Activated T-cell treated with anti-CD3 and anti-CD28 coated beads, Interleukin-2, amount 50 U/mL, for 24 hours (primary cell): ENCODE measurements around the gene PANK3.
A peak's percentile ranks its signal among the peaks of the same experiment; 100 is the strongest.
"Not testable (repeated sequence)": the region's sequence is repeated elsewhere in the genome, so short reads cannot be mapped to it uniquely, and the experiment has no call there.

Experiments
- DNase-seq: peaks from one replicate; pipeline ENCODE4 v3.0.0-alpha.2; 2020
- H3K27ac Mint-ChIP-seq: 2 replicates; pipeline ENCODE4 v1.8.0; 2020; ENCODE audit warnings: mild to moderate bottlenecking, mixed read lengths
- H3K27me3 Mint-ChIP-seq: 2 replicates; pipeline ENCODE4 v1.8.0; 2020; ENCODE audit warnings: mixed read lengths
- H3K36me3 Mint-ChIP-seq: 2 replicates; pipeline ENCODE4 v1.8.0; 2020; ENCODE audit warnings: low read depth, mixed read lengths
- H3K4me1 Mint-ChIP-seq: 2 replicates; pipeline ENCODE4 v1.8.0; 2020; ENCODE audit warnings: low read depth, mixed read lengths
- H3K4me3 Mint-ChIP-seq: 2 replicates; pipeline ENCODE4 v1.8.0; 2020; ENCODE audit warnings: mild to moderate bottlenecking, moderate library complexity, mixed read lengths
- H3K9me3 Mint-ChIP-seq: 2 replicates; pipeline ENCODE4 v1.8.0; 2020; ENCODE audit warnings: mixed read lengths

The PANK3 gene

DNA sequence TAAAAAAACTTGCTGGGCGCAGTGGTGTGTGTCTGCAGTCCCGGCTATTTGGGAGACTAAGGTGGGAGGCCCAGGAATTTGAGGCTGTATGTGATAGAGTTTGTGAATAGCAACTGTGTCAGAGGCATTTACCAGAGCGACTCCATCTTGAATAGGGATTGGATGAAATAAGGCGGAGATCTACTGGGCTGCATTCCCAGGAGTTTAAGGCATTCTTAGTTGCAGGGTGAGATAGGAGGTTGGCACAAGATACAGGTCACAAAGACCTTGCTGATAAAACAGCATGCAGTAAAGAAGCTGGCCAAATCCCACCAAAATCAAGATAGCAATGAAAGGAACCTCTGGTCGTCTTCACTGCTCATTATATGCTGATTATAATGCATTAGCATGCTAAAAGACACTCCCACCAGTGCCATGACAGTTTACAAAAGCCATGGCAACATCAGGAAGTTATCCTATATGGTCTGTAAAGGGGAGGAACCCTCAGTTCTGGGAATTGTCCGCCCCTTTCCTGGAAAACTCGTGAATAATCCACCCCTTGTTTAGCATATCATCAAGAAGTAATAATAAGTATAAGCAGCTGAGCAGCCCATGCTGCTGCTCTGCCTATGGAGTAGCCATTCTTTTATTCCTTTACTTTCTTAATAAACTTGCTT lies 1.8 kb upstream of the PANK3 start:
- H3K4me3 Mint-ChIP-seq, DNase-seq, H3K27me3 Mint-ChIP-seq, H3K9me3 Mint-ChIP-seq: not testable (repeated sequence)
- H3K36me3 Mint-ChIP-seq: peaks cover 24% of the 10 kb centered on the region
- H3K4me1 Mint-ChIP-seq: peaks cover 26% of the 10 kb centered on the region
- H3K27ac Mint-ChIP-seq: peak overlapping the region; percentile 33

- H3K27me3 Mint-ChIP-seq: peaks cover 2% of the 10 kb centered on the region
- DNase-seq: no peak
- peak overlapping the region; percentile 81 for H3K4me3 Mint-ChIP-seq
- peaks cover 34% of the 10 kb centered on the region for H3K4me1 Mint-ChIP-seq
- peaks cover 32% of the 10 kb centered on the region for H3K36me3 Mint-ChIP-seq
- peak overlapping the region; percentile 97 for H3K27ac Mint-ChIP-seq
- peaks cover under 1% of the 10 kb centered on the region for H3K9me3 Mint-ChIP-seq
Observed at GRCh38 chr5:168580227-168580508, 1.0 kb upstream of the PANK3 start.

DNA sequence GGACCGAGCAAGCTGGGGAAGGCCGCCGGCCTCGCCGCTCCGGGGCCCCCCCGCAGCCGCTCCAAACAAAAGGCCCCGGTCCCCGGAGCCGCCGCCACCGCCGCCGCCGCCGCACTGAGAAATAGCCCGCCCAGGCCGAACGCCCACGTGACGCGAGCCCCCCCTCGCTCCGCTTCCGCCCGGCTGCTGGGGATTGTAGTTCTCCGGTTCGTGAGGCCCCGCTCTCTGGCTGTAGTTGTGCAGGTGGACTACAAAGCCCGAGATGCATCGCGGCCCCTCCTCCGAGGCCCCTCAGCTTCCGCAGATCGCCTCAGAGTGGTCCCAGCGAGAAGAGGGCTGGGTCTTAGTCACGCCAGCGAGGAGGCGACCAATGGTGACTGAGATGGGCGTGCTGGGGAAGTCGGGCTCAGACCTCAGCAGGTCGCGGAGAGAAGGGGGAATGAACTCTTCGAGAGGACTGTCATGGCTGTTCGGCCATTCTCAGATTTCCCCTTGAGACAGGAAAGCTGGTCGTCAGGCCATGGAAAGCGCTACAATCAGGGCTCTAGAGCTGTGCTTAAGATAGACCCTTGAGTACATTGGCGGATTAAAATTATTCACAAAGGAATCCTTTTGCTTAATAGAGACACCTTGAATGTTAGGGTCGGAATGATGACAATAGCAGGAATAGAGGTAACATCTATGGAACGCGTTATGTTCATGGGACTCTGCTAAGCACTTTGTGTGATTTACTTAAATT lies 489 bp upstream of the PANK3 start:
- Mint-ChIP-seq H3K9me3 (peaks cover 2% of the 10 kb centered on the region), H3K36me3 (peaks cover 37% of the 10 kb centered on the region), H3K4me3 (peak overlapping the region; percentile 81), H3K4me1 (peaks cover 36% of the 10 kb centered on the region), H3K27me3 (no peaks in the 10 kb centered on the region), H3K27ac (peak overlapping the region; percentile 97)
- peak; percentile 98 for DNase-seq

DNA sequence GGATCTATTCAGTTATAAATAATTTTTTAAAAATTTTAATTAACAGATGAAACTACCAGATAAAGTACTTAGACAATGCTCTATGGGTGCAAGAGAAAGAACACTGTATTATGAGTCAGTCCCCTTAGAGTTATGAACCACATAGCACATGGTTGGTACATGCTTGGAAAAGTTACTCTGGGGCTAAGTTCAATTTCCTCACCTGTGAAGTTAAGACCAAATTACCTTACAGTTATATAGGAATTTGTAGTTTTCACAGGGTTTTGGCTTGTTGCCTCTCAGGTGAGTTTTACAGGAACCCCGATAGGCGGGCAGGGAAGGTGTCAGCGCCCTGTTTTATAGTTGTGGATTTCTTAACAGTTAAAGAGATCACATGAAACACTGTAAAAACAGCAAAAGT lies 1.2 kb downstream of the PANK3 start:
- H3K27ac Mint-ChIP-seq: peak overlapping the region; percentile 94
- peaks cover 43% of the 10 kb centered on the region for H3K36me3 Mint-ChIP-seq
- no peaks in the 10 kb centered on the region for H3K27me3 Mint-ChIP-seq
- peaks cover 34% of the 10 kb centered on the region for H3K4me1 Mint-ChIP-seq
- DNase-seq: no peak
- H3K9me3 Mint-ChIP-seq: peaks cover 2% of the 10 kb centered on the region
- H3K4me3 Mint-ChIP-seq: peak overlapping the region; percentile 96

DNA sequence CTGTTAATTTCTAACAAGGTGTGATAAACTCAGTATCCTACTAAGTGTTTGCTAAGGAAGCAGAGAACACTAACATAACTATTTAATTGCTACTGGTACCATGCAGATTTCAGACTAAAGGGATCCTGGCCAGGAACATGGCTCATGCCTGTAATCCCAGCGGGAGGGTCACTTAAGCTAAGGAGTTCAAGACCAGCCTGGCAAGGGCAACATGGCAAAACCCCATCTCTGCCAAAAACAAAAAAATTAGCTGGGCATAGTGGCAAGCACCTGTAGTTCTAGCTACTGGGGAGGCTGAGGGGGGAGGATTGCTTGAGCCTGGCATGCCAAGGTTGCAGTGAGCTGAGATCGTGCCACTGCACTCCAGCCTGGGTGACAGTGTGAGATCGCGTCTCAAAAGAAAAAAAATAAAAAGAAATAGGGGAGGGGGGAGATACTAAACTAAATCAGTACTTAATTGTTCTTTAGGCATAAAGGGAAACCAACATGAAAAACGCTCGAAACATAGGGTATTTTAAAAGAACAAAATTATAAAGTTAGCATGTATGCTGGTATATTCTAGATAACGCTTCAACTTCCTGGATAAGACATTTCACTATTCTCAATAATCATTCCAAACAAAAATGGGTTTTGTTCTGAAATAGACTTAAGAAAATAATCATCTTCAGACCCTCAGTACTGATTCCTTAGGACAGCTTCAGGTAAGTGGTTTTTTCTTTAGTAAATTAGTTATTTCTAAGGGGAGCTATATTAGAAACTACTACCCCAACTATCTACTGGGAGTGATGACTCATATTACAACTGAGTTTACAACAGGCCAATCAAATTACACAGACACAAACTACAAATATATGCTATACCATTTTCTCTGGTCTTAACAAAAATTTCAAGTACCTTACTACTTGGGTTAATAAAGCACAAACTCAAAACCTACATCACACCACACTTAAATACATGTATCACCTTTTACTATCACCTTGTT lies 3.5 kb downstream of the PANK3 start:
- no peak overlapping the region for H3K27ac Mint-ChIP-seq
- H3K27me3 Mint-ChIP-seq: no peaks in the 10 kb centered on the region
- no peak for DNase-seq
- H3K36me3 Mint-ChIP-seq: peaks cover 56% of the 10 kb centered on the region
- H3K9me3 Mint-ChIP-seq: peaks cover 2% of the 10 kb centered on the region
- H3K4me3 Mint-ChIP-seq: peak overlapping the region; percentile 5
- H3K4me1 Mint-ChIP-seq: peaks cover 46% of the 10 kb centered on the region

- Mint-ChIP-seq H3K4me1 (peaks cover 40% of the 10 kb centered on the region), H3K36me3 (peaks cover 68% of the 10 kb centered on the region)
- DNase-seq, H3K4me3 Mint-ChIP-seq, H3K27me3 Mint-ChIP-seq, H3K27ac Mint-ChIP-seq, H3K9me3 Mint-ChIP-seq: not testable (repeated sequence)
Observed at GRCh38 chr5:168574156-168574555, 5.0 kb downstream of the PANK3 start.

GRCh38 chr5:168573663-168574062 lies 5.5 kb downstream of the PANK3 start:
- H3K27ac Mint-ChIP-seq, DNase-seq: not testable (repeated sequence)

GRCh38 chr5:168570490-168571328 lies 8.5 kb downstream of the PANK3 start:
- Mint-ChIP-seq H3K4me1 (peaks cover 30% of the 10 kb centered on the region), H3K9me3 (peaks cover 2% of the 10 kb centered on the region), H3K27ac (no peak overlapping the region), H3K36me3 (peaks cover 72% of the 10 kb centered on the region), H3K4me3 (no peak overlapping the region), H3K27me3 (no peaks in the 10 kb centered on the region)
- no peak for DNase-seq

More at GRCh38 chr5:168573663-168574062, 5.5 kb downstream of the PANK3 start:
- peaks cover 40% of the 10 kb centered on the region for H3K4me1 Mint-ChIP-seq
- not testable (repeated sequence) for H3K4me3 Mint-ChIP-seq, H3K27me3 Mint-ChIP-seq, H3K9me3 Mint-ChIP-seq
- peaks cover 66% of the 10 kb centered on the region for H3K36me3 Mint-ChIP-seq

DNA sequence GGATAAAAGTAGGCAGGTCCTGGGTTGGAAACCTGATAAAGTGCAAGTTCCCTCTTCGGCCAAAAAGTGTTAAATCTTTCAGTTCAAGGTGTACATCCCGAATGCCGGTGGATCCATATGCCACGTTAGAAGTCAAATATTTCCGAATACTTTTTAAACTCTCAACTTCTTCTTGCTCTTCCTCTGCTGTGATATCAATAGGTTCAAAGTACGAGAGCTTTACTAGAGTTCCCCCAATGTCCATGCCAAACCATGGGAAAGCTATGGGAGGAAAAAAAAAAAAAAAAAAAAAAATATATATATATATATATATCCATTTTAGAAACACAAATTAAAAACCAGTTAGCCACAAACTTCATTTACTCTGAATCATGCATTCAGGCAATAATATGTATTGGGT lies 10.4 kb downstream of the PANK3 start:
- DNase-seq: no peak
- Mint-ChIP-seq H3K27me3 (no peaks in the 10 kb centered on the region), H3K36me3 (peaks cover 71% of the 10 kb centered on the region), H3K9me3 (no peaks in the 10 kb centered on the region), H3K27ac (no peak overlapping the region), H3K4me1 (peaks cover 26% of the 10 kb centered on the region), H3K4me3 (no peak overlapping the region)

DNA sequence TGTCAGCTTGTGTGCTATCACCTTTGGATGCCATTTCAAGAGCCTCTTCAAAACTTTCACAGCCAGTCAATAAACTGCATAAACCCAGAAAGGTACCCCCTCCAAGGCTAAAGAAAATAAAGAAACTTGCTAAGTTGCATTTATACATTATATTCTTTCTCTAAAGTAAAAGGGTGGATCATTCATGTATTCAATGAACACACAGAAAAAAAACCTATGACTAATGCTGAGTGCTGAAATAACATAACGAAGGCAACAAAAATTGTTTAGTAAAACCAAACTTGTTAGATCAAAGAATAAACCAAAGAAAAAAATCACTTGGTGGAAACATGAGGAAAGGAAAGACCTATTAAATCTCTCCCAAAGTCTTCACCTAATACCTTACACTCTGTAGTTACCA lies 15.2 kb downstream of the PANK3 start:
- Mint-ChIP-seq H3K4me3 (no peak overlapping the region), H3K27me3 (no peaks in the 10 kb centered on the region), H3K4me1 (peaks cover 11% of the 10 kb centered on the region), H3K36me3 (peaks cover 91% of the 10 kb centered on the region), H3K27ac (no peak overlapping the region), H3K9me3 (no peaks in the 10 kb centered on the region)
- DNase-seq: no peak

- no peak overlapping the region for H3K4me3 Mint-ChIP-seq
- peaks cover 6% of the 10 kb centered on the region for H3K4me1 Mint-ChIP-seq
- H3K27me3 Mint-ChIP-seq: no peaks in the 10 kb centered on the region
- DNase-seq: no peak
- peaks cover 91% of the 10 kb centered on the region for H3K36me3 Mint-ChIP-seq
- H3K9me3 Mint-ChIP-seq: no peaks in the 10 kb centered on the region
- no peak overlapping the region for H3K27ac Mint-ChIP-seq
Observed at GRCh38 chr5:168562279-168562678, 16.9 kb downstream of the PANK3 start.

- Mint-ChIP-seq H3K4me3 (no peak overlapping the region), H3K36me3 (peaks cover 96% of the 10 kb centered on the region), H3K27ac (no peak overlapping the region), H3K27me3 (no peaks in the 10 kb centered on the region), H3K4me1 (peaks cover 8% of the 10 kb centered on the region), H3K9me3 (no peaks in the 10 kb centered on the region)
- no peak for DNase-seq
Observed at GRCh38 chr5:168557389-168557788, 21.8 kb downstream of the PANK3 start.

GRCh38 chr5:168553377-168554130 lies 25.6 kb downstream of the PANK3 start:
- Mint-ChIP-seq H3K27me3 (no peaks in the 10 kb centered on the region), H3K4me3 (no peak overlapping the region), H3K36me3 (peaks cover 93% of the 10 kb centered on the region)

More at GRCh38 chr5:168553377-168554130, 25.6 kb downstream of the PANK3 start:
- no peak for DNase-seq
- Mint-ChIP-seq H3K27ac (no peak overlapping the region), H3K4me1 (peaks cover 9% of the 10 kb centered on the region), H3K9me3 (no peaks in the 10 kb centered on the region)
